ENCODE measurements around the gene FBXL2. TPM values are rescaled to one million over a fixed set of nuclear protein-coding genes. Genes with fewer than 3 reads are reported as not detected.
"Not testable (repeated sequence)": the region's sequence is repeated elsewhere in the genome, so short reads cannot be mapped to it uniquely, and the experiment has no call there.

FBXL2 gene
- total RNA-seq, 1 donor from 2014 or later: 12.6 TPM

DNA sequence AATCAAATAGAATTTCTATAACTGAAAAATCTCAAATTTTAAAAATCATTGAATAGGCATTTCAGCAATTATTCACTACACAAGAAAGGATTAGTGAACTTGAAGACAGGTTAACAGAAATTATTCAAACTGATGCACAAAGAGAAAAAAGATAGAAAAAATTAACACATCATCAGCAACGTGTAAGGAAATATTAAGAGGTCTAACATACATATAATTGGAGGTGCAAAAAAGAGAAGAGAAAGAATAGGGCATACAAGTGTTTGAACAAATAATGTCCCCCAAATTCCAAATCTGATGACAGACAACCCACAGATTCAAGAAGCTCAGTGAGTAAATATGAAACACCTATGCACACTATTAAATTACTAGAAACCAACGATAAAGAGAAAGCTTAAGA lies 57.1 kb downstream of the FBXL2 start:
- no peak overlapping the region for H3K4me3 ChIP-seq (ENCODE audit: low read depth, low read length)
- no peaks in the 10 kb centered on the region for H3K36me3 ChIP-seq (ENCODE audit: control insufficient read depth, insufficient read depth, low read length)
- no peak for TF ChIP-seq CTCF (IDR thresholded peaks at IDR 0.05; ENCODE audit: insufficient read depth, low read length, poor library complexity, severe bottlenecking)
- DNase-seq (ENCODE audit: low read depth): no peak
- H3K27me3 ChIP-seq (ENCODE audit: control insufficient read depth, insufficient read depth, low read length): no peaks in the 10 kb centered on the region

GRCh38 chr3:33338936-33339465 lies 61.8 kb downstream of the FBXL2 start:
- not testable (repeated sequence) for H3K4me3 ChIP-seq (ENCODE audit: low read depth, low read length); H3K27me3 ChIP-seq (ENCODE audit: control insufficient read depth, insufficient read depth, low read length); DNase-seq (ENCODE audit: low read depth); H3K36me3 ChIP-seq (ENCODE audit: control insufficient read depth, insufficient read depth, low read length)

GRCh38 chr3:33339758-33340157 lies 62.5 kb downstream of the FBXL2 start:
- H3K4me3 ChIP-seq (ENCODE audit: low read depth, low read length): no peak overlapping the region
- no peak for TF ChIP-seq CTCF (IDR thresholded peaks at IDR 0.05; ENCODE audit: insufficient read depth, low read length, poor library complexity, severe bottlenecking)

GRCh38 chr3:33355611-33356010 lies 78.4 kb downstream of the FBXL2 start:
- Histone ChIP-seq H3K4me3 (ENCODE audit: low read depth, low read length) (no peak overlapping the region), H3K27me3 (ENCODE audit: control insufficient read depth, insufficient read depth, low read length) (no peaks in the 10 kb centered on the region), H3K36me3 (ENCODE audit: control insufficient read depth, insufficient read depth, low read length) (no peaks in the 10 kb centered on the region)
- DNase-seq (ENCODE audit: low read depth): no peak
- no peak for TF ChIP-seq CTCF (IDR thresholded peaks at IDR 0.05; ENCODE audit: insufficient read depth, low read length, poor library complexity, severe bottlenecking)

More at GRCh38 chr3:33339758-33340157, 62.5 kb downstream of the FBXL2 start:
- no peak for DNase-seq (ENCODE audit: low read depth)
- no peaks in the 10 kb centered on the region for H3K36me3 ChIP-seq (ENCODE audit: control insufficient read depth, insufficient read depth, low read length)
- no peaks in the 10 kb centered on the region for H3K27me3 ChIP-seq (ENCODE audit: control insufficient read depth, insufficient read depth, low read length)

DNA sequence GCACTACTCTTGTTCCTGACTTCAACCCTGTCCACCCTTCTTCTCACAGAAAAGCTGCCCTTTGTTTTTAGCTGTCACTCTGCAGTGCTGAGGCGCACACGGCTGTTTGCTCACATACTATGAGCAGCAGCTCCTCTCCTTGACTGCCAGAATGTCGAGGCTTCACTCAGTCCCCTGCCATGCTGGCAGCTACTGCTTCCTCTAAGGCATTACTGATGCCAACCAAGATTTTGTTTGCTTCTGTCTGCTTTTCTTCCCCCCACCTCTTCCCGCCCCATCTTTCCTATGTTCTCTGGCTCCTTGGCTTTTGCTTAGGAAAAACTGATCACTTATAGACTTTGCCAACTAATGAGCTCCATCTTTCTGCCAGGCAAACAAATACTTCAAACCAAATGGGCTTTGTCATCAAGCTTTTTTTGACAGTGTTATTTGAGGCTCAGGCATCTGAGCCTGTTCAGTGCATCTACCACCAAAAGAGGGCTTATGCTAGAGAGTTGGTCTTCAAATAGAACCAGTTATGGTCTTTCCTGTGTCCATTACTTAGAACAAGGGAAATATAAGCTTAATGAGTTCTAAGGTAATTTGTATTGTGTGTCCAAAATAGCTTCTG lies 81.0 kb downstream of the FBXL2 start:
- no peak overlapping the region for H3K4me3 ChIP-seq (ENCODE audit: low read depth, low read length)
- no peak for DNase-seq (ENCODE audit: low read depth)
- H3K27me3 ChIP-seq (ENCODE audit: control insufficient read depth, insufficient read depth, low read length): no peaks in the 10 kb centered on the region
- no peak for TF ChIP-seq CTCF (IDR thresholded peaks at IDR 0.05; ENCODE audit: insufficient read depth, low read length, poor library complexity, severe bottlenecking)
- H3K36me3 ChIP-seq (ENCODE audit: control insufficient read depth, insufficient read depth, low read length): no peaks in the 10 kb centered on the region

GRCh38 chr3:33360136-33360825 lies 83.0 kb downstream of the FBXL2 start:
- TF ChIP-seq CTCF (IDR thresholded peaks at IDR 0.05; ENCODE audit: insufficient read depth, low read length, poor library complexity, severe bottlenecking): no peak
- Histone ChIP-seq H3K4me3 (ENCODE audit: low read depth, low read length) (no peak overlapping the region), H3K27me3 (ENCODE audit: control insufficient read depth, insufficient read depth, low read length) (no peaks in the 10 kb centered on the region), H3K36me3 (ENCODE audit: control insufficient read depth, insufficient read depth, low read length) (no peaks in the 10 kb centered on the region)
- DNase-seq (ENCODE audit: low read depth): peak; percentile 41

Data from kidney epithelial cell (primary cell).